KBM-7 (cell line): ENCODE data around the gene MPST.
A peak's percentile ranks its signal among the peaks of the same experiment; 100 is the strongest.
"Not testable (repeated sequence)": the region's sequence is repeated elsewhere in the genome, so short reads cannot be mapped to it uniquely, and the experiment has no call there.

Experiments
- DNase-seq: peaks from one replicate; pipeline ENCODE4 v3.0.0-alpha.2; 2015
- in situ Hi-C: fragments of 300-500 bp; cut with MboI; formaldehyde crosslinking; loops from 2 replicates; pipeline ENCODE4 v1.14.3; 2020; ENCODE audit warnings: low sequenced_read_pairs, low pct_unique_long_range_greater_than_20kb, mixed read lengths

MPST gene

DNA sequence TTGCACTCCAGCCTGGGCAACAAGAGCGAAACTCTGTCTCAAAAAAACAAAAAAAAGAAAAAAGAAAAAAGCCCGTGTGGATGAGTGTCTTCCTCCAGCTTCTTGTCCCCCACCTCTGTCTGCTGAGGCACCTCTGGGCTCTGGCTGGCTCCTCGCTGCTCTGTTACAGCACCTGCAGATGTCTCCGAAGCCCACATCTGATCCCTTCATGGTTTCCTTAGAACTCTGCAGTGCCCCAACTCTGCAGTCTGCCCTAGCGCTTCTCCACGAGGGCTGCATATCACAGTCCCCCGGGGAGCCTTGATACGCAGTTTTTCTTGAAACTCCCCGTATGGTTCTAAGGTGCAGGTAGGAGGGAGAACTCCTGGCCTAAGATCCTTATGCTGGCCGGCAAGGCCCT, 47.9 kb downstream of the MPST start:
- in situ Hi-C loops, result no loop called here
- DNase-seq, result no peak

DNA sequence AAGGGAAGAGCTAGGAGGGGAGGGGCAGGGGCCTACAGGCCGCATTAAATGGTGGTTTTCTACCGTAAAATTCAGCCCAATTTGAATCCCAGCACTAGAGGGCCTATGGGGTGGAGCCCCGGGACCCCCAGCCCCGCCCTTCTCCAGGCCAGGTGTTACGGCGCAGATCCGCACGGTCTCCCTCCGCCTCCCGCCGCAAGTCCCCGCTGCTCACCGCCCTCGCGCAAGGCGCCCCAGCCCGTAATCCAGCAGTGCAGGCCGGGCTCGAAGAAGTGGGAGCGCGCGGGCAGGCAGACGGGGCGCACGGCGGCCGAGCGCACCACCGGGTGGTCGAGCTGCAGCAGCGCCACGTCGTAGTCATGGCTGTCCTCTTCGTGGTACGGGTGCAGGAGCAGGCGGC, 49.3 kb downstream of the MPST start:
- in situ Hi-C loops, result no loop called here
- DNase-seq, result no peak

DNA sequence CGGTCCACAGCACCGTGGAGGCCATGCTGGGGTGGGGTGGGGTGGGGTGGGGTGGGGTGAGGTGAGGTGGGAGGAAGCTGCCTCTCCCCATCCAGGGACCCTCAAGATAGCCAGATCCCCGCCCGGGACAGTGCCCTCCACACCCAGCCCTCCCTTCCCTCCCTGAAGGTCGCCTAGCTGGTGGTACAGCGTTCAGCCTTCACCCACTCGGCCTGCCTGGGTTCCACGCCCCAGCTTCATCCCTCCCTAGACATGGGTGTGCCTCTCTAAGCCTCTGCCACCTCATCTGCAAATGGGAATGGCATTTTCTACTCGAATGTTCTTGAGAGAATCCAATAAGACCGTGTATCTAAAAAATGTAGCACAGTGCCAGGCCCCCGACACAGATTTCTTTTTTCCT, 49.8 kb downstream of the MPST start:
- no peak for DNase-seq
- in situ Hi-C loops, result no loop called here

- in situ Hi-C loops, result no loop called here
Observed at GRCh38 chr22:37069719-37070118, 50.2 kb downstream of the MPST start.

DNA sequence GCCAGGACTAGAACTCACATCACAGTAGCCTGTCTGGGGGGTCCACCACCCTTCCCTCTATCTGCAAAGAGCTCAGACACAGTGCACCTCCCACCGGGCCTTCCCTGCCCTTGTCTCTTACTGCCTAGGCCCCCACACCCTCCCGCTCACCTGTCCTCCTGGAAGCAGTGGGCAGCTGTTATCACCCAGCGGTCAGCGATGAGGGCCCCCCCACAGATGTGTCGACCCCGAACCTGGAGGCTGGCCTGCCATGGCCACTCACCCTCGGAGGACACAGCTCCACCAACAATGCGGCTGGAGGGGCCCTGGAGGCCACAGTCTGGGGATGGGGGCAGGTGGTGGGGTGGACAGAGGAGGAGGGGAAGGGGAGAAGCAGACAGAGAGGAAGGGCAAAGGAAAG, 50.8 kb downstream of the MPST start:
- no peak for DNase-seq
- in situ Hi-C loops, result no loop called here

More at GRCh38 chr22:37069719-37070118, 50.2 kb downstream of the MPST start:
- DNase-seq, result no peak

GRCh38 chr22:37070744-37071143, 51.2 kb downstream of the MPST start:
- in situ Hi-C loops, result no loop called here
- no peak for DNase-seq

DNA sequence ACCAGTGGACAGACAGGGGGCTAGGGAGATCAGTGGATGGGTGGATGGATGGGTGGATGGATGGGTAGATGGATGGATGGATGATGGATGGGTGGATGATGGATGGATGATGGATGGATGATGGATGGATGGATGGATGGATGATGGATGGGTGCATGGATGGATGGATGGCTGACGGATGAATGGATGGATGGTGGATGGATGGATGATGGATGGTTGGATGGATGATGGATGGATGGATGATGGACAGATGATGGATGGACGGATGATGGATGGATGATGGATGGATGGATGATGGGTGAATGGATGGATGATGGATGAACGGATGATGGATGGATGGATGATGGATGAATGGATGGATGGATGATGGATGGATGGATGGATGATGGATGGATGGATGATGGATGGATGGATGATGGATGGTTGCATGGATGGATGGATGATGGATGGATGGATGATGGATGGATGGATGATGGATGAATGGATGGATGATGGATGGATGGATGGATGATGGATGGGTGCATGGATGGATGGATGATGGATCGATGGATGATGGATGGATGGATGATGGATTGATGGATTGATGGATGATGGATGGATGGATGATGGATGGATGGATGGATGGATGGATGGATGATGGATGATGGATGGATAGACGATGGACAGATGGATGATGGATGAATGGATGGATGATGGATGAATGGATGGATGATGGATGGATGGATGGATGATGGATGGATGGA, 52.5 kb downstream of the MPST start:
- in situ Hi-C loops, DNase-seq: not testable (repeated sequence)

- in situ Hi-C loops, result no loop called here
- DNase-seq, result no peak
Observed at GRCh38 chr22:37072673-37073072, 53.1 kb downstream of the MPST start.

DNA sequence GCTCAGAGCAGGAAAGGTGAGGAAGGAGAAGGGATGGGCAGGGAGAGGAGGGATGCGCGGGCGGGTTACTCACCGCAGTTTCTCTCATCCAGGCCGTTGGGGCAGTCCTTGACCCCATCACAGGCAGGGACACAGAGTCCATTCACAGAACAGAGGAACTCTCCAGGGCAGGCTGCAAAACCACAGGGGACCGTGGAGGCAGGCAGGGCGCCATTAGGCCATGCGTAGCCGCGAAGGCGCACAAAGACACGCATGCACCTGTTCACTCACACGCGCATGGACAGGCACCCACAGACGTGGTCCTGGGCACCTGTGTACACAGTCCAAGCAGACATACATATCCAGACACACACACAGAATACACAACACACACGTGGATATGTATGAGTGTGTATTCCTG, 55.0 kb downstream of the MPST start:
- no peak for DNase-seq
- in situ Hi-C loops, result no loop called here

- no peak for DNase-seq
- in situ Hi-C loops, result no loop called here
Observed at GRCh38 chr22:37075046-37075445, 55.5 kb downstream of the MPST start.

DNA sequence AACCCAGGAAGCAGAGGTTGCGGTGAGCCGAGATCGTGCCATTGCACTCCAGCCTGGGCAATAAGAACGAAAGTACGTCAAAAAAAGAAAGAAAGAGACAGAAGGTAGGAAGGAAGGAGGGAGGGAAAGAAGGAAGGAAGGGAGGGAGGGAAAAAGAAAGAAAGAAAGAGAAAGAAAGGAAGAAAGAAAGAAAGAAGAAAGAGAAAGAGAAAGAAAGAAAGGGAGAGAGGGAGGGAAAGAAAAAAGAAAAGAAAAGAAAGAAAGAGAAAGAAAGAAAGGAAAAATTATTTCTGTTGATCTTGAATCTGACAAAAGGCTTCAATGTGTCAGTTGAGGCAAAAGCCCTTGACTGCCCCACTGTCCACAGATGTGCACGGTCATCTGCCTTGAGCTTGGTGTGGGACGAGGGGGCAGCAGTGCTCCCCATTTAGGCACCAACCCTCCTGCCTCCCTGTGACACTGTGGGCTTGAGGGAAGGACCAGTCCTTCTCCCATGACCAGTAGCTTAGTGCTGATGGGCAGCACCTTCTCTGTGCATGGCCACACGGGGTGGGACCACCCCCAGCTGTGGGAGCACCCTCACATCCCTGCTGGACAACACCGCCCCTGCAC, 56.4 kb downstream of the MPST start:
- DNase-seq, result no peak
- in situ Hi-C loops, result no loop called here

GRCh38 chr22:37077802-37078448, 58.4 kb downstream of the MPST start:
- peak; percentile 72 for DNase-seq
- in situ Hi-C loops, result no loop called here

- in situ Hi-C loops, result no loop called here
- no peak for DNase-seq
Observed at GRCh38 chr22:37079158-37079557, 59.6 kb downstream of the MPST start.
